GM12864 (cell line): ENCODE results near the gene CBX3.
A peak's percentile ranks its signal among the peaks of the same experiment; 100 is the strongest.

Source experiments
- DNase-seq: peaks from one replicate; pipeline ENCODE4 v3.0.0-alpha.2; 2011; ENCODE audit warnings: low read depth
- H3K4me3 ChIP-seq: 2 replicates; pipeline ENCODE4 v1.5.1; 2011; ENCODE audit warnings: mild to moderate bottlenecking, low read depth, low read length, control low read depth
- TF ChIP-seq, protein P1 (sequence below): IDR thresholded peaks from 2 replicates; pipeline ENCODE4 v1.5.1; 2011; ENCODE audit warnings: low read depth, mild to moderate bottlenecking, moderate library complexity, low read length, control low read depth, inconsistent platforms; ENCODE audit errors: missing control alignments

Gene CBX3

DNA sequence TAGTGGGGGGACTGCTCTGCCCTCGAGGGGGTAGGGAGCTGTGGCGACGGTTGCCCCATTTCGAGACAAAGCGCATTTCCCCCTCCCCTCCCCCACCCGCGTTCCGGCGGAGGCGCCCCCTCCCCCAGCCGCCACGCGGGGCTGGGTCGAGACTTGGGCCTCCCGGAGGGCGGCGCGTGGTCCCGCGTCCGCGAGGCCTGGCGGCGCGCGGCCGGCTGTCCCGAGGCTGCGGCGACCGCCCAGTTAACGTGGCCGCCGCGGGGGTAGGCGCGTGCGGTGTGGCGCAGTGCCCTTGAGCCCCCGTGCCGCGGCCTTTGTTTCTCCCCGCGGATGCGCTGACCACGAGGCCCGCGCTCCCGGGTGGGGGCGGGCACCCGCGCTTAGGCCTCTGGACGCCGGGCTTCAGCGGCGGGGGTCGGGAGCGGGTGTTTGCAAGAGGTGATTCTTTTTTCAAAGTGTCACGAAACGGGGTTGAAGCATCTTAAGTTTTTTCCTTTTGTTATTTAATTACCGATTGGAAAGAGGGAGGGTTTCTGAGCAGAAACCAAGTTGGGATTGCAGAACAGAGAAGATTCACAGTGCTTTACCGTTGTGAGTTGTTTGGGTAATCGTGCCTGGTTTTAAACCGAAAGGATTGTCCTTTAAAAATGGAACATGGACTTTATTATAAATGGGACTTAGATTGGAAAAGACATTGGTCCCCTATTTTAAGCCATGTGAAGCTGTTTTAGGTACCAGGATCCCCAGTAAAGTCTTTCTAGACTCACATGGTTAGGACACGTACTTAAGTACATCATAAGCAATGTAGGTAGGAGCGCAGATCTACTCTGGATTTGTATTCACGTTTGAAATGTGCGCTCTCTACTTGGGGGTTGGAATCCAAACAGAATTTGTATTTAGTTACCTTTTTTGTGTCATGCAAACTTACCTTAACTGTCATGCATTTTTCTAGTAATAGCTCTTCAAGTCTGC, 760 bp downstream of the CBX3 start:
- no peak for DNase-seq
- peak overlapping the region; percentile 100 for H3K4me3 ChIP-seq
- TF ChIP-seq, protein P1, sequence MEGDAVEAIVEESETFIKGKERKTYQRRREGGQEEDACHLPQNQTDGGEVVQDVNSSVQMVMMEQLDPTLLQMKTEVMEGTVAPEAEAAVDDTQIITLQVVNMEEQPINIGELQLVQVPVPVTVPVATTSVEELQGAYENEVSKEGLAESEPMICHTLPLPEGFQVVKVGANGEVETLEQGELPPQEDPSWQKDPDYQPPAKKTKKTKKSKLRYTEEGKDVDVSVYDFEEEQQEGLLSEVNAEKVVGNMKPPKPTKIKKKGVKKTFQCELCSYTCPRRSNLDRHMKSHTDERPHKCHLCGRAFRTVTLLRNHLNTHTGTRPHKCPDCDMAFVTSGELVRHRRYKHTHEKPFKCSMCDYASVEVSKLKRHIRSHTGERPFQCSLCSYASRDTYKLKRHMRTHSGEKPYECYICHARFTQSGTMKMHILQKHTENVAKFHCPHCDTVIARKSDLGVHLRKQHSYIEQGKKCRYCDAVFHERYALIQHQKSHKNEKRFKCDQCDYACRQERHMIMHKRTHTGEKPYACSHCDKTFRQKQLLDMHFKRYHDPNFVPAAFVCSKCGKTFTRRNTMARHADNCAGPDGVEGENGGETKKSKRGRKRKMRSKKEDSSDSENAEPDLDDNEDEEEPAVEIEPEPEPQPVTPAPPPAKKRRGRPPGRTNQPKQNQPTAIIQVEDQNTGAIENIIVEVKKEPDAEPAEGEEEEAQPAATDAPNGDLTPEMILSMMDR: no peak

DNA sequence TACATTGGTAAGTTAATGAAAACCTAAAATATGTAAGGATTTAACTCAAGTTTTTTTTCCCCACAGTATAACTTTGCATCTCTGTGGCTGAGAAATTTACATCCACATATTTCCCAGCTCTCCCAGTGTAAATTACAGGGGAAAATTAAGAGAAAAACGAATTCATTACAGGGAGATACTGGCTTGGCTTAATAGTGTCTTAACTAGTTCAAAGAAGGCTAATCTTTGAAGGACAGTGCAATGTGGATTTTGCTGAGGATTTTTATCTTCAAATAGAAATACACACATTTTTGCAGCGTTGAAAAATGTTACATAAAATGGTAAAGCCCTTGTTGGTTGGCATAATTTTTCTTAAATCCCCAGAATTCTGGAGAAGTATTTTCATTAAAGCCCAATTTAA, 1.5 kb downstream of the CBX3 start:
- H3K4me3 ChIP-seq: peak overlapping the region; percentile 100
- DNase-seq: no peak
- TF ChIP-seq, protein P1: no peak

GRCh38 chr7:26208040-26208439, 6.5 kb downstream of the CBX3 start:
- no peak for DNase-seq
- TF ChIP-seq, protein P1: no peak
- no peak overlapping the region for H3K4me3 ChIP-seq

GRCh38 chr7:26212921-26213718, 11.6 kb downstream of the CBX3 start:
- TF ChIP-seq, protein P1: no peak
- DNase-seq: no peak
- no peak overlapping the region for H3K4me3 ChIP-seq

DNA sequence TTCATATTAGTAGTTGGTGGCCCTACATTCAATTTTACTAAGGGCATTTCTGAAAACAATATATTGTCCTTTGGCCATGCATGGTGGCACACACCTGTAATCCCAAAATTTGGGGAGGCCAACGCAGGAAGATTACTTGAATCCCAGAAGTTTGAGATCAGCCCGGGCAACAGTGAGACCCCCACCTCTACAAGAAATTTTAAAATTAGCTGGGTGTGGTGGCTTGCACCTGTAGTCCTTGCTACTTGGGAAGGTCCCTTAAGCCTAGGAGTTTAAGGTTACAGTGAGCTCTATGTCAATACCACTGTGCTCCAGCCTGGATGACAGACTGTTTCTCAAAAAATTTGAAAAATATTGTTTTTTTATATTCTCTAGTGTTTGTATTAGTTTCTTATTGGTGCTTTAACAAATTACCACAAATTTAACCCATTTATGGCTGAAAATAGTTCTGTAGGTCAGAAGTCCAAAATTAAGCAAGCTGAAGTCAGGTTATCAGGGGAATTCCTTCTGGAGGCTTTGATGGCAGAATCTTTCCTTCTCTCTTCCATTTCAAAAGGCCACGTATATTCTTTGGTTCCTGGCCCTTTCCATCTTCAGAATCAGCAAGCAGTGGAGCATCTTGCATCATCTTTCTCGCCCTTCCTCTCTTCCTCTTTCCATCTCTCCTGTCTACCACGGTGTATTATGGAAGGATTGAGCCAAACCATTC, 12.4 kb downstream of the CBX3 start:
- TF ChIP-seq, protein P1: no peak
- DNase-seq: no peak

DNA sequence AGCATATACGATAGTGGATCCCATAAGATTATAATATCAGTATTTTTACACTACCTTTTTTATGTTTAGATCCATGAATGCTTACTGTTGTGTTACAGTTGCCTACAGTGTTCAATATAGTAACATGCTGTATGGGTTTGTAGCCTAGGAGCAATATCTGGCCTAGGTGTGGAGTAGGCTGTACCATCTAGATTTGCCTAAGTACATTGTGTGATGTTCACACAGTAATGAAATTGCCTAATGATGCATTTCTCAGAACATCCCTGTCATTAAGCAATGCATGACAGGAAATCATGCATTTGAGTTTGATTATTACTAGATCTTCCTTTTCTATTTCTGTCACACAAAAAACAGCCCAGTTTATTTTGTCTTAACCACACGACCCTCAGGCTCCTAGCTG, 14.5 kb downstream of the CBX3 start:
- no peak overlapping the region for H3K4me3 ChIP-seq
- no peak for DNase-seq
- TF ChIP-seq, protein P1: no peak

More for the DNA sequence above, 12.4 kb downstream of the CBX3 start:
- no peak overlapping the region for H3K4me3 ChIP-seq
